HEK293 (cell line): ENCODE data around the gene PI16.

Experiments used
- CTCF ChIP-seq: fragments of 450-650 bp; formaldehyde crosslinking; IDR thresholded peaks from 2 replicates; pipeline ENCODE4 v1.5.1; 2016; ENCODE audit warnings: missing biosample characterization, missing genetic modification characterization
- KLF7 ChIP-seq: fragments of 450-650 bp; formaldehyde crosslinking; IDR thresholded peaks from 2 replicates; pipeline ENCODE4 v1.5.1; 2016; ENCODE audit warnings: missing biosample characterization, missing genetic modification characterization, borderline replicate concordance
- SP2 ChIP-seq: fragments of 450-650 bp; formaldehyde crosslinking; IDR thresholded peaks from 2 replicates; pipeline ENCODE4 v1.5.1; 2016; ENCODE audit warnings: missing biosample characterization, missing genetic modification characterization
- ZBTB48 ChIP-seq: fragments of 450-650 bp; formaldehyde crosslinking; IDR thresholded peaks from 2 replicates; pipeline ENCODE4 v1.5.1; 2016; ENCODE audit warnings: missing biosample characterization, missing genetic modification characterization
- ZNF280D ChIP-seq: fragments of 450-650 bp; formaldehyde crosslinking; IDR thresholded peaks from 2 replicates; pipeline ENCODE4 v1.5.1; 2016; ENCODE audit warnings: missing biosample characterization, missing genetic modification characterization

DNA sequence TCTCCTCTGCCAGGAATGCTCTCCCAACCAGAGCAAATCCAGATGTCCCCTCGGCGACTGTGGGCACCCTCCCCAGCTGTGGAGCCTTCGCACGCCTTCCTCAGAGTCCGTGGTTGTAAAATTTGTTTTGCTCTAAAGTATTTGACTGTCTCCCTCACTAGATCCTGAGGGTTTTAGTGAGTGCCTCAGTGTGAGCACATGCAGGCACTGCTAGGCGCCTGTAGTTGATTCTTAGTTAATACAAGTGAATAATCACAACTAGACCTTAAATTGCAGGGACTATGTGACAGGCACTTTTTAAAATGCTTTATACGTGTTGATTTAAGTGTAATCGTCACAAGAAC is 32.1 kb downstream of the PI16 start:
- TF ChIP-seq CTCF (no peak), ZNF280D (tag by site-specific recombination) (no peak), SP2 (tag by site-specific recombination) (no peak), KLF7 (no peak), ZBTB48 (no peak; the same call in 1 of the 2 replicates)
